ENCODE measurements around the gene TMEM131. TPM values are rescaled to one million over a fixed set of nuclear protein-coding genes. Genes with fewer than 3 reads are reported as not detected.

Gene TMEM131
- total and polyA plus RNA-seq, 2 of the 8 experiments (the other 6 are each of a cell fraction or from before 2014, with no cell fraction given), result 9.7 to 22.9 TPM

DNA sequence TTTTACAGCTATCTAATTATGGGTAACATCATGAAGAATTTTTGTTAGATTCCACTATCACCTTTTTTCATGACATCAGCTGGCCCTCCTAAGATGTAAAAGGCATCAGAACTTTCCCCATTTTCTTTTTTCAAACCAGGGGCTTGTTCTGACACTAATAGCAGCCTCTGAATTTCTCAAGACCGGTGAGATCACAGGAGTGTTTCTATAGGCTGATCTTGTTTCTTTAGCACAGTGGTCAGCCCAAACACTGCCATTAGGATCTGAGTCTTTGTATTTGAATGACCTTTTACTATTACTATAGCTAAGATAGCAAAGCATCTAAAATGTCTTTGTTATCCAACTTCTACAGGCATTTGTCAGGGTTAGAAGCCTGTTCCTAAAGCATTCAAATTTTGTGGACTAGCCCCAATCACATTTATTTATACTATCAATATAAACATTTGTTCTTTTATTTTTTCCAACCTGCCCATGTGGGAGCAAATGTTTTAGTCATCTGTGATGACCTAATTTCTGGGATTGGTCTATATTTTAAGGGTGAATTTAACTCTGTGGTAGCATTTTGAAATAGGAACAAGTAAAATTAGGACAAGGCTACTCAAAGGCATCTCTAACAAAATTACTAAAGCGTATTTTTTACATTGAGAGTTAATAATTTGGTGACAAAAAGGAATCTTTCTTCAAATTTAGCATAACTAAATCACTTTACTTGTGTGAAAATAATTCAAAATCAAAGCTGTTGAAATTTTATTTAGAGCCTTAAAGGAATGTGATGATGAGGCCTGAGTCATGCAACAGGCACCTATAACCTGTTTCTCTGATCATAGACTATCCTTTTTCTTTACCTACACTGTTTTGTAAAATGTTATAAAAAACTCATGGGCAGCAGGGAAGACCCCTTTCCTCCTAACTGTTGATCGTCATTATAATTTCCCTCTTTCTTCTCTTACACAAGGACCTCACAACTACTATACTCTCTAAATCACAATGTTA lies 243.1 kb downstream of the TMEM131 start:
- no peaks in the 10 kb centered on the region for H3K23me2 ChIP-seq (ENCODE audit: low read depth, low read length)
- H3K79me1 ChIP-seq (ENCODE audit: low read depth, low read length), result no peaks in the 10 kb centered on the region
- H2BK20ac ChIP-seq (ENCODE audit: low read length), result no peak overlapping the region
- no peaks in the 10 kb centered on the region for H4K20me1 ChIP-seq (replicated peaks in 1 of 2; ENCODE audit: control insufficient read depth in 1 of 2, insufficient read depth in 2 of 2, low read length in 2 of 2)
- no peak overlapping the region for H3K4ac ChIP-seq (replicated peaks; ENCODE audit: insufficient read length, low read depth, low read length)
- H4K8ac ChIP-seq (ENCODE audit: extremely low read depth, insufficient read depth, low read length), result no peak overlapping the region
- no peak overlapping the region for H2BK5ac ChIP-seq (ENCODE audit: low read depth, low read length)
- H3K4me2 ChIP-seq (ENCODE audit: insufficient read depth in 1 of 2, low read depth in 2 of 2, low read length in 2 of 2), result no peak overlapping the region
- no peak overlapping the region for H4K5ac ChIP-seq (ENCODE audit: insufficient read length, low read depth, low read length)
- POLR2A ChIA-PET (ENCODE audit: partially characterized antibody), result no interaction called here
- DNase-seq (ENCODE audit: low read depth in 1 of 2, low spot score in 2 of 2), result no peak
- no peak overlapping the region for H3K23ac ChIP-seq (ENCODE audit: insufficient read length)
- H2BK15ac ChIP-seq (ENCODE audit: low read length), result no peak overlapping the region
- no peaks in the 10 kb centered on the region for H3K9me3 ChIP-seq (ENCODE audit: insufficient read depth in 2 of 2, low read depth in 1 of 2, low read length in 1 of 2)
- H2AFZ ChIP-seq (ENCODE audit: low read length), result no peak overlapping the region
- H3K18ac ChIP-seq (ENCODE audit: extremely low read depth, low read length), result no peak overlapping the region
- no peak overlapping the region for H2AK5ac ChIP-seq (ENCODE audit: low read depth, low read length)
- H3K56ac ChIP-seq (replicated peaks; ENCODE audit: insufficient read length, low read depth, low read length), result no peak overlapping the region
- H3K27ac ChIP-seq (ENCODE audit: low read depth, low read length), result no peak overlapping the region
- WGBS, 2 experiments (ENCODE audit: extremely low coverage in 1 of 2, insufficient coverage in 1 of 2, insufficient read length in 1 of 2, insufficient replicate concordance in 2 of 2, low coverage in 1 of 2, low lambda C conversion rate in 2 of 2, missing lambda C conversion rate in 1 of 2), result 85% methylated on average over 3 of the region's 3 CpGs; no CpG with 5 or more reads in 1 of the 2 experiments
- peaks cover 0 to 12% (median 2%) of the 10 kb centered on the region in 4 experiments; a peak in 3 of 8 replicates for H3K36me3 ChIP-seq (ENCODE audit: control insufficient read depth in 2 of 4, insufficient read depth in 4 of 4, low read length in 3 of 4)
- H3K4me3 ChIP-seq (ENCODE audit: extremely low read depth in 1 of 4, insufficient read depth in 2 of 4, low read depth in 3 of 4, low read length in 4 of 4), result no peak overlapping the region
- H3K14ac ChIP-seq (ENCODE audit: insufficient read length), result no peak overlapping the region
- FAIRE-seq, result no peak
- no peak overlapping the region for H2BK120ac ChIP-seq (replicated peaks; ENCODE audit: low read depth, low read length)
- H3K79me2 ChIP-seq (ENCODE audit: control insufficient read depth in 1 of 2, insufficient read depth in 2 of 2, low read length in 2 of 2), result no peaks in the 10 kb centered on the region
- H4K91ac ChIP-seq (replicated peaks; ENCODE audit: insufficient read length, low read length), result no peak overlapping the region
- H3K27me3 ChIP-seq (replicated peaks in 1 of 4; ENCODE audit: control insufficient read depth in 3 of 4, extremely low read depth in 1 of 4, insufficient read depth in 3 of 4, low read length in 3 of 4), result no peaks in the 10 kb centered on the region; a peak in 1 of 7 replicates
- no peak overlapping the region for H3K9ac ChIP-seq (replicated peaks in 1 of 4; ENCODE audit: extremely low read depth in 1 of 4, low read depth in 3 of 4, low read length in 3 of 4)
- CTCF ChIA-PET (ENCODE audit: partially characterized antibody), result interaction anchor here (0.8 to 4.2 kb wide), 11 partner anchors 8 to 162 kb away, joined by 3 to 33 read pairs (median 3); no protein-coding TSS in a partner anchor
- no peak overlapping the region for H2BK12ac ChIP-seq (ENCODE audit: low read depth, low read length)
- peaks cover 0 to 10% (median 3%) of the 10 kb centered on the region in 4 experiments; a peak in 4 of 7 replicates for H3K4me1 ChIP-seq (replicated peaks in 1 of 4; ENCODE audit: control insufficient read depth in 3 of 4, insufficient read depth in 4 of 4, low read length in 3 of 4)
- TF ChIP-seq, protein P1, sequence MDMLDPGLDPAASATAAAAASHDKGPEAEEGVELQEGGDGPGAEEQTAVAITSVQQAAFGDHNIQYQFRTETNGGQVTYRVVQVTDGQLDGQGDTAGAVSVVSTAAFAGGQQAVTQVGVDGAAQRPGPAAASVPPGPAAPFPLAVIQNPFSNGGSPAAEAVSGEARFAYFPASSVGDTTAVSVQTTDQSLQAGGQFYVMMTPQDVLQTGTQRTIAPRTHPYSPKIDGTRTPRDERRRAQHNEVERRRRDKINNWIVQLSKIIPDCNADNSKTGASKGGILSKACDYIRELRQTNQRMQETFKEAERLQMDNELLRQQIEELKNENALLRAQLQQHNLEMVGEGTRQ (IDR thresholded peaks at IDR 0.05; ENCODE audit: low read length), result no peak
- no peak for TF ChIP-seq BACH1 (IDR thresholded peaks at IDR 0.05; ENCODE audit: low read length)
- TF ChIP-seq CEBPB (IDR thresholded peaks at IDR 0.05; ENCODE audit: low read depth, low read length), result no peak
- TF ChIP-seq NANOG (IDR thresholded peaks at IDR 0.05; ENCODE audit: insufficient read depth, low read depth, low read length, poor library complexity, severe bottlenecking), result no peak
- TF ChIP-seq, protein P2, sequence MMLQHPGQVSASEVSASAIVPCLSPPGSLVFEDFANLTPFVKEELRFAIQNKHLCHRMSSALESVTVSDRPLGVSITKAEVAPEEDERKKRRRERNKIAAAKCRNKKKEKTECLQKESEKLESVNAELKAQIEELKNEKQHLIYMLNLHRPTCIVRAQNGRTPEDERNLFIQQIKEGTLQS (IDR thresholded peaks at IDR 0.05; ENCODE audit: insufficient read depth, low read depth, low read length), result no peak
- TF ChIP-seq SUZ12 (IDR thresholded peaks at IDR 0.05; ENCODE audit: low read length), result no peak
- no peak for TF ChIP-seq JUN (IDR thresholded peaks at IDR 0.05; ENCODE audit: low read depth, low read length)
- TF ChIP-seq SRF (IDR thresholded peaks at IDR 0.05; ENCODE audit: low read depth, low read length), result no peak
- TF ChIP-seq SAP30 (IDR thresholded peaks at IDR 0.05; ENCODE audit: insufficient read depth, insufficient replicate concordance, low read length), result no peak
- TF ChIP-seq ASH2L (IDR thresholded peaks at IDR 0.05; ENCODE audit: low read length), result no peak

All from H1 (cell line).